Neutrophil (primary cell): ENCODE data around the gene OST4.

ENCODE experiments used
- H3K27ac ChIP-seq: fragments of 200-600 bp; sonication (generic); 2 replicates; pipeline ENCODE4 v1.5.1; 2016; ENCODE audit warnings: mild to moderate bottlenecking, moderate library complexity
- H3K27me3 ChIP-seq: fragments of 200-600 bp; sonication (generic); 2 replicates; pipeline ENCODE4 v1.6.0; 2016; ENCODE audit warnings: mild to moderate bottlenecking
- H3K36me3 ChIP-seq: fragments of 200-600 bp; sonication (generic); 2 replicates; pipeline ENCODE4 v1.5.1; 2017
- H3K4me1 ChIP-seq, 2 experiments: fragments of 200-600 bp in 1 of 2; sonication (generic) in 1 of 2; 1 replicate in 1 of 2; 2 replicates in 1 of 2; pipeline versions ENCODE4 v1.5.1 to v1.6.1; 2013 to 2016; ENCODE audit warnings: low read depth in 1 of 2, low read length in 1 of 2, mild to moderate bottlenecking in 1 of 2, moderate library complexity in 1 of 2; ENCODE audit not compliant: control insufficient read depth in 1 of 2, insufficient read depth in 1 of 2
- H3K4me3 ChIP-seq, 2 experiments: fragments of 200-600 bp in 1 of 2; sonication (generic) in 1 of 2; 1 replicate in 1 of 2; 2 replicates in 1 of 2; pipeline ENCODE4 v1.5.1; 2013 to 2016; ENCODE audit warnings: low read depth in 1 of 2, low read length in 1 of 2, mild to moderate bottlenecking in 1 of 2, moderate library complexity in 1 of 2
- H3K9me3 ChIP-seq: fragments of 200-600 bp; sonication (generic); 2 replicates; pipeline ENCODE4 v1.5.1; 2016
- CTCF ChIP-seq: fragments of 200-600 bp; sonication (generic); IDR thresholded peaks from 2 replicates; pipeline ENCODE4 v1.5.1; 2016; ENCODE audit warnings: antibody characterized with exemption

Gene OST4

DNA sequence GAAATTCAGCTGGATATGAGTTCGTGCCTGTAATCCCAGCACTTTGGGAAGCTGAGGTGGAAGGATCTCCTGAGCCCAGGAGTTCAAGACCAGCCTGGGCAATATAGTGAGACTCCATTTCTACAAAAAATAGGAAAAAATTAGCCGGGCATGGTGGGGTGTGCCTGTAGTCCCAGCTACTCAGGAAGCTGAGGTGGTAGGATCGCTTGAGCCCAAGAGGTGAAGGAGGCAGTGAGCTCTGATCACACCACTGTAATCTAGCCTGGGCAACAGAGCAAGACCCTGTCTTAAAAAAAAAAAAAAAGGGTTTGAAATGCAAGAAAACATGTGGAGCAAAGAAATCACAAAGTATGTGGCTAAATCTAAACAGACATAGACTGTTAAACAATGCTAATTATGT is 37.6 kb upstream of the OST4 start:
- H3K4me1 ChIP-seq, result no peaks in the 10 kb centered on the region
- no peaks in the 10 kb centered on the region for H3K9me3 ChIP-seq
- H3K36me3 ChIP-seq, result no peaks in the 10 kb centered on the region
- TF ChIP-seq CTCF, result no peak
- H3K27ac ChIP-seq, result no peak overlapping the region
- H3K4me3 ChIP-seq, result no peak overlapping the region
- no peaks in the 10 kb centered on the region for H3K27me3 ChIP-seq

GRCh38 chr2:27108221-27108620 is 36.8 kb upstream of the OST4 start:
- H3K36me3 ChIP-seq, result no peaks in the 10 kb centered on the region
- no peaks in the 10 kb centered on the region for H3K4me1 ChIP-seq
- no peaks in the 10 kb centered on the region for H3K27me3 ChIP-seq
- H3K4me3 ChIP-seq, result no peak overlapping the region
- no peaks in the 10 kb centered on the region for H3K9me3 ChIP-seq
- no peak for TF ChIP-seq CTCF
- no peak overlapping the region for H3K27ac ChIP-seq

DNA sequence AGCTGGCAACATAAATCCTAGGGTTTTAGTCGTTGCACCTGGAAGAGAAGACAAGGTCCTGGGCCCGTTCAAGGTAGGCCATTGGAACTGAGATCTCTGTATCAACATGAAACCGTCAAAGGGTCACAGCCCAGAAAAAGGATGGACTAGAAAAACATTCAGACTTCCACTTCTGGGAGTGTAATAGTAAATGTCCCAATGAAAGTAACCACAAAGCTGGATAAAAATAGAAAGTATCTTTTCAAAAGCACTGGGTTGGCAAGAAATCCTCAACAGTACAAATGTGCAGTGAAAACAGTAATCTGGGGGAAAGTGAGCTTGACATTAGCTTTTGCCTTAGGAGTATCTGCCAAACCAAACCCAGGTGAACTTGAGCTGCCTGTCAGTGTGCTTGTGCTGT is 34.5 kb upstream of the OST4 start:
- TF ChIP-seq CTCF, result no peak
- H3K36me3 ChIP-seq, result no peaks in the 10 kb centered on the region

GRCh38 chr2:27102329-27102728 is 30.9 kb upstream of the OST4 start:
- no peaks in the 10 kb centered on the region for H3K27me3 ChIP-seq
- TF ChIP-seq CTCF, result no peak
- no peaks in the 10 kb centered on the region for H3K4me1 ChIP-seq
- H3K4me3 ChIP-seq, result no peak overlapping the region
- H3K9me3 ChIP-seq, result no peaks in the 10 kb centered on the region
- H3K36me3 ChIP-seq, result no peaks in the 10 kb centered on the region
- no peak overlapping the region for H3K27ac ChIP-seq

More for the DNA sequence above, 34.5 kb upstream of the OST4 start:
- Histone ChIP-seq H3K4me1 (no peaks in the 10 kb centered on the region), H3K4me3 (no peak overlapping the region), H3K27me3 (no peaks in the 10 kb centered on the region), H3K9me3 (no peaks in the 10 kb centered on the region), H3K27ac (no peak overlapping the region)

- TF ChIP-seq CTCF, result no peak
Measured at GRCh38 chr2:27100036-27100435, 28.6 kb upstream of the OST4 start.

GRCh38 chr2:27099334-27099955 is 28.0 kb upstream of the OST4 start:
- Histone ChIP-seq H3K4me1 (peaks cover 11 to 12% of the 10 kb centered on the region in 2 experiments), H3K36me3 (no peaks in the 10 kb centered on the region), H3K4me3 (no peak overlapping the region), H3K27me3 (no peaks in the 10 kb centered on the region), H3K27ac (no peak overlapping the region), H3K9me3 (no peaks in the 10 kb centered on the region)
- no peak for TF ChIP-seq CTCF

More at GRCh38 chr2:27100036-27100435, 28.6 kb upstream of the OST4 start:
- H3K36me3 ChIP-seq, result no peaks in the 10 kb centered on the region
- no peak overlapping the region for H3K27ac ChIP-seq
- no peak overlapping the region for H3K4me3 ChIP-seq
- peaks cover 11 to 12% of the 10 kb centered on the region in 2 experiments for H3K4me1 ChIP-seq
- H3K9me3 ChIP-seq, result no peaks in the 10 kb centered on the region
- no peaks in the 10 kb centered on the region for H3K27me3 ChIP-seq
